GM21619 (cell line): ENCODE measurements around the gene QSER1.
"Not testable (repeated sequence)": the region's sequence is repeated elsewhere in the genome, so short reads cannot be mapped to it uniquely, and the experiment has no call there.

Source experiments
- ATAC-seq: cut with Tn5 transposase; IDR thresholded peaks from one replicate; pipeline ENCODE4 v1.9.1; 2021; ENCODE audit not compliant: unreplicated experiment

The QSER1 gene

DNA sequence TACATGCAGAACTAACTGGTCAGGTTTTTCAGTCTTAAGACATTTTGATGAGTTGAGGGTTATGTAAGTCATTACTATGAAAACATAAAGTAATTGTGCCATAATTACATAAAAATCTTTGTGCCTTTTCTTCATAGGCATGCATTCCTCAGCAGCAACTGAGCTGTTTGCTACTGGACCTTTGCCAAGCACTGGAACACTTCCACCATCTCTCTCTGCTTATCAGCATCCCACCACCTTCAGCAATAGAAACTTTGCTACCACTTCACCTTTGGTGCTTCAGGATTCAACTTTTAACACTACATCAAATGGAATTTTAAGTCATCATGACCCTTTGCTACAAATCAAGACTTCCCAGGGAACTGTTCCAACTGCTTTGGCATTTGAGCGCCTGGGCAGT is 39.0 kb downstream of the QSER1 start:
- no peak for ATAC-seq

DNA sequence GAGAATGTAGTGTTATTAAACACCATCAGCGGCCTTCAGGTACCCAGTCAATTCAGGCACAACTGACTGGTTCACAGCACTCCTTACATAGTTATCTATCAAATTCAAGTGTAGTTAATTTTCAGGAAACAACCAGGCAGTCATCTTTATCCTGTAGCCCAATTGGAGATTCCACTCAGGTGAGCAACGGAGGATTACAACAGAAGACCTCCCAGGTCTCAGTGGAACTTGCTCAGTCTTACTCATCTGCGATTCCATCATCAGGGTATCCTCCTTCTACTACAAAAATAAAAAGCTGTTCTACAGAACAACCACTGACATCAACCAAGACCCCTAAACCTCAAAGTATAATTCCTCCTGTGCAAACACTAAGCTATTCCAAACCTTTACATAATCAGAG is 39.6 kb downstream of the QSER1 start:
- ATAC-seq = no peak

DNA sequence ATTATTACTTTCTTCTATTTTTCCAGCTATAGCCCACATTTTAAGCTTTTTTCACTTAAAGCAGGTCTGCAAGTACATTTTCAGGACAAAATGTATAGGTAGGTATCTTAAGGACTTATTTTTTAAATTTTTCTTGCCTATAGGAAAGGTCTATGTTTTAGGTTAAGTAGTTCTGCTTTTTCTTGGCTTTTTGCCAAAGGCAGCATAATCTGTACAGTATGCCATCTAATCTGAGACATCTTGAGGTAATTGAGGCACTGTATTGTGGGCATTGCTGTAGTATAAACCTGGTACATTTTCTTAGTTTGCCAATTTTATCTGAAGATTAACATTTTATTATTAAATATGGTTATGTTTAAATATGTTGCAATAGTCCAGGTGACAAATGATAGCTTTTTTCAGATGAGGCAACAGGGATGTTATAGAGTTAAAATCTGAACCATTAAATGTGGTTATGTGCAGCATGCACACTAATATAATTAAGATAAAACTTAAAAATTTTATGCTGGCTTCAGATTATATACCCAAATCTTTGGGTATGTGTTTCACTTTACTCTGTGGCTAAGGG is 42.9 kb downstream of the QSER1 start:
- no peak for ATAC-seq

DNA sequence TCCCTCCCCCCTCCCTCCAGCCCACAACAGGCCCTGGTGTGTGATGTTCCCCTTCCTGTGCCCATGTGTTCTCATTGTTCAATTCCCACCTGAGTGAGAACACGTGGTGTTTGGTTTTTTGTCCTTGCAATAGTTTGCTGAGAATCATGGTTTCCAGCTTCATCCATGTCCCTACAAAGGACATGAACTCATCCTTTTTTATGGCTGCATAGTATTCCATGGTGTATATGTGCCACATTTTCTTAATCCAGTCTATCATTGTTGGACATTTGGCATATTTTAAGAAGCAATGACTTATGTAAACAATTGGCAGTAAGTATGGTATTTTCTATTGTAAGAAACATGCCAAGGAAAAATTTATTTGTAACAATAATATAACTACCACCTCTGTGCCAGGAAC is 43.6 kb downstream of the QSER1 start:
- ATAC-seq = not testable (repeated sequence)

DNA sequence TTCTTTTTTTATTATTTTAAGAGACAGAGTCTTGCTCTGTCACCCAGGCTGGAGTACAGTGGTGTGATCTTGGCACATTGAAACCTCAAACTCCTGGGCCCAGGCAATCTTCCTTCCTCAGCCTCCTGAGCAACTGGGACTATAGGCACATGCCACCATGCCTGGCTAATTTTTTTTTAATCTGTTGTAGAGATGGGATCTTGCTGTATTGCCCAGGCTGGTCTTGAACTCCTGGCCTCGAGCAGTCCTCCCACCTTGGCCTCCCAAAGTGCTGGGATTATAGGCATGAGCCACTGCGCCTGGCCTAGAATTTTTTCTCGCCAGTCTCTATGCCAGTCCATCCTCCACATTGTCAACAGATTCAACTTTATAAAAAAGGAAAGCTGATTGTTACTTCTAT is 44.7 kb downstream of the QSER1 start:
- not testable (repeated sequence) for ATAC-seq

DNA sequence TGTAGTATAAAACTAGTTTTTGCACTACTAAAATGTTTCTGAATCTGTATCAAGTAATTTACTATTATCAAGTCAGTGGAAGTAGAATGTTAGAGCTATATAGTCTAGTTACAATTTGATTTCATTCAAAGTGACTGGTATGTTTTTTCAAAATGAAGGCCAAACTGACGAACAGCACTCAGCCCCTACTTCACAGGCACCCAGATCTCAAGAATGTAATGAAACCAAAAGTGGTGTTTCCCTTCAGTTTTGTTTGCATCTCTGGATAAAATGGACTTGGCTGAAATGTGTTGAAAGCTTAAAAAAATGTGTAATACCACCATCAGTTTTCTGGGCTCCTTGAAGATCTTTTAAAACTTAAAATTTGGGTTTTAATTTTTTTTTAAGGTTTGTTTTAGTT is 46.4 kb downstream of the QSER1 start:
- ATAC-seq = peak; percentile 62

DNA sequence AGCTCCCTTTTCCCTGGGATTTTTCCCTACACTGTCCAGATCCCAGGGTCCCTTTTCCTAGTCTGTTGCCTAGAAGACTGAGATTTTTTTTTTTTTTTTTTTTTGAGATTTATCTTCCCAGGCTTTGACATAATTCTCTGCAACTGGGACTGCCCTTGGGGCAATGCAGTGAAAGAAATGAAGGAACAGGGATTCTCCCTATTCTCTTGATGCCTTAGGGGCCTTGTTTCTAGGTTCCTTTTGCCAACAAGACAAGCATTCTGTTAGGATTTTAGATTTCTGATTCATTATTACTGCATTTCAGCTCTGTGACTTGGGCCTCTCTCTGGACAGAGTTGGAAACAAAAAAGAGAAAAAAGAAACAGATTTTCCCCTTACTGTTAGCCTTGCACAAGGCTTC is 47.3 kb downstream of the QSER1 start:
- ATAC-seq = no peak

DNA sequence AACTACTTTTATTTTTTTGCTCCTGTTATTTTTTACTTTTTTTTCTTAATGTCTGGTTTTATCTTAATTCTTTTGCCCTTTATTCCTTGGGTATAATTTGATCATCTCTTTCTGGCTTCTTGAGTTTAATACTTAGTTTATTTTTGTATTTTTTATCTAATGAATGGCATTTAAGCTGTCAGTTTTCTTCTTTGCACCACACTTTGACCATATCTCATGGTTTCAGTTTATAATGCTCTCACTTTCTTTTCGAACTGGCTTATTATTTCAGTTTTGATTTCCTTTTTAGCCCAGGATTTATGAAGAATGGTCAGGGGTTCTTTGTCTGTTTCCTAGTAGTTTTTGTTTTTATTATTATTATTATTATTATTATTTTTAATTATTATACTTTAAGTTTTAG is 48.3 kb downstream of the QSER1 start:
- ATAC-seq = no peak

DNA sequence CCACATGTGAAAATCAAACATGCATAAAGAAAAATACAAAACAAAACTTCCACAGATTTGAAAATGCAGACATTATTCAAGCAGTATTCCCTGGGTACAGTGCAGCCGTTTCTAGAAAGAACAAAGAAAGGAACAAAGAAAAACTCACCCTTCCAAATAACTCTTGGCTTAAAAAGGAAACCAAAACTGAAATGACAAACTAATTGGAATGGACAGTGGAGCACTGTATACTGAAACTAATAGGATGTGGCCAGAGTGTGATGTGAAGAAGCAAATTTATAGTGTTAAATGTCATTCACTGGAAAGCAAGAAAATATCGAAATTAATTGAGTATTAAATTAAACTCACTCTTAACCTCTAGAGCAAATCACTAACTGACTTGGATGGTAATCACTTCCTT is 55.4 kb downstream of the QSER1 start:
- ATAC-seq = no peak

DNA sequence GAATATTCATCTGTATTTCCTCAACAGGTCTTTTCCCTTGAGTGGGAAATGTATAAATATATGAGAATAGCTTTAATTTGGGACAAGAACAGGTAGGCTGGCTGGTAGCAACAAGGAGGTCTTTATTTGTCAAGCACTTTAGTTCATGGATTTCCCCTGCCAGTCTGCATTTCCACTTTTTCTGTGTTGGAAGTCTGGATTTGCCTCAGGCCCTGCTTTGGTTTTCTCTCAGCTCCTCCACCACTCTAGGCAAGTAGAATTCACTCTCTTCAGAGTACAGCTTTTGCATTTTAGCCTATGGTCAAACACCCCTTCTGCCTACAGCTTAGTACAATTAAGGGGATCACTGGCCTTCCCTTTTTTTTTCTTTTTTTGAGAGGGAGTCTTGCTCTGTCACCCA is 57.1 kb downstream of the QSER1 start:
- no peak for ATAC-seq

DNA sequence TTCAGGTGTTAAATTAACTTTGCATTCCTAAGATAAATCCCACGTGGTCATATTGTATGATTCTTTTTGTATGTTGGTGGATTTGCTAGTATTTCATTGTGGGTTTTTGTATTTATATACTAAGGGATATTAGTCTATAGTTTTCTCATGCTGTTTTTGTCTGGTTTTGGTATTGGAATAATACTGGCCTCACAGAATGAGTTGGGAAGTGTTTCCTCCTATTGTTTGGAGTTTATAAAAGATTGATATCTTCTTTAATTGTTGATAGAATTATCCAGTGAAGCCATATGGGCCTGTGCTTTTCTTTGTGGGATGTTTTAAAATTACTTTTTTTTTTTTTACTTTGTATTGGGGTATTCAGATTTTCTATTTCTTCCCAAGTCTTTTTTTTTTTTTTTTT is 59.8 kb downstream of the QSER1 start:
- ATAC-seq = no peak

DNA sequence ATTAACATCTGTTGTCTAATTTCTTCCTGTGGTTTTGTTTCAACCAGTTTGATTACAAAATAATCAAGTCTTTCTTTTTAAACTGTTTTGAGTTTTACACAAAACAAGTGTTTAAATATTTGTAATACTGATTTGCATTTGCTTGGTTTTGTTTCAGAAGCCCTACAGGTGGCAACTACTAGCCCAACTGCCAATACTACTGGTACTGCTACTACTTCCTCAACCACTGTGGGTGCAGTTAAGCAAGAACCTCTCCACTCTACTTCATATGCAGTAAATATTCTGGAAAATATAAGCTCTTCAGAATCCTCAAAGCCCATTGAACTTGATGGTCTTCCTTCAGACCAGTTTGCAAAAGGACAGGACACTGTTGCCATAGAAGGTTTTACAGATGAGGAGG is 61.1 kb downstream of the QSER1 start:
- ATAC-seq = no peak

DNA sequence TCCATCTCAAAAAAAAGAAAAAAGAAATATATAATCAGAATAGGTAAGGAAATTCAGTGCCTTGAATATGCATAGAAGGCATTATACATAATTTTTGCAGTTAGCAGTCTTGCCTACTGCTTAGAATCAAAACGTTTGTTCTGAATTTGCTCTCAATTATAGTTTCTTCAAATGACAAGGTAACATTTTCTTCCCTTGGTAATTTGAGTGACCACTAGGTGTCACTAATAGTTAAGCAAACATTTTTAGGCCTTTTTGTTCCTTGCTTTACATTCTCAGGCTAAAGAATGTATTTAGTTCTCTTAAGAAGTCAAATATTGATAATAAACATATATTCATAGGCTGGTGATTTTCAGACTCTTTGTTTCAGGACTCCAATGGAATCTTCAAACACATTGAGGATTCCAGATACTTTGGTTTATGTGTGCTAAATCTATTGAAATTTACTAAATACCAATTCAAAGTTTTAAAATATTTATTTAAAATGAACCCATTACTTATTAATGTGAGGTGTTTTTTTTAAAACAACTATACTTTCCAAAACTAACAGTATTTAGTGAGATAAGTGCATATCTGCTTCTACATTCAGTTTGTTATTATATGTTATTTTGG is 68.0 kb downstream of the QSER1 start:
- ATAC-seq = no peak

DNA sequence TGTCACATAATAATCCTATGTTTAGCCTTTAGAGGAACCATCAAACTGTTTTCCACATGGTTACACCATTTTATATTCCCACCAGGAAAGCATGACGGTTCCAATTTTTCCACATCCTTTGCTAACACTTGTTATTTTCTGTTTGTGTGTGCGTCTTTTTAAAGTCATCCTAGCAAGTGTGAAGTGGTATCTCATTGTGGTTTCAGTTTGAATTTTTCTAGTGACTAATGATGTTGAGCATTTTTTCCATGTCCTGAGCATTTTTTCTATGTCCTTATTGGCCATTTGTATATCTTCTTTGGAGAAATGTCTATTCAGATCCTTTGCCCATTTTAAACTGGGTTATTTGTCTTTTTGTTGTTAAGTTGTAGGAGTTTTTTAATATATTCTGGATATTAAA is 69.4 kb downstream of the QSER1 start:
- ATAC-seq = no peak

DNA sequence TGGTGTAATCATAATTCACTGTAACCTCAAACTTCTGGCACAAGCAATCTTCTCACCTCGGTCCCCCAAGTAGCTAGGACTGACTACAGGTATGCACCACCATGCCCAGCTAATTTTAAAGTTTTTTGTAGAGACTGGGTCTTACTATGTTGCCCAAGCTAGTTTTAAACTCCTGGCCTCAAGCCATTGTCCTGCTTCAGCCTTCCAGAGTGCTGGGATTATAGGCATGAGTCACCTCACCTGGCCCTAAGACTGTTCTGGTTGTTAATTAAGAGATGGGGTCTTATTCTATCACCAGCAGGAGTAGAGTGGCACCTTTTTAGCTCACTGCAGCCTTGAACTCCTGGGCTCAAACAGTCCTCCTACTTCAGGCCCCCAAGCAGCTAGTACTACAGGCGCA is 71.1 kb downstream of the QSER1 start:
- ATAC-seq = no peak

DNA sequence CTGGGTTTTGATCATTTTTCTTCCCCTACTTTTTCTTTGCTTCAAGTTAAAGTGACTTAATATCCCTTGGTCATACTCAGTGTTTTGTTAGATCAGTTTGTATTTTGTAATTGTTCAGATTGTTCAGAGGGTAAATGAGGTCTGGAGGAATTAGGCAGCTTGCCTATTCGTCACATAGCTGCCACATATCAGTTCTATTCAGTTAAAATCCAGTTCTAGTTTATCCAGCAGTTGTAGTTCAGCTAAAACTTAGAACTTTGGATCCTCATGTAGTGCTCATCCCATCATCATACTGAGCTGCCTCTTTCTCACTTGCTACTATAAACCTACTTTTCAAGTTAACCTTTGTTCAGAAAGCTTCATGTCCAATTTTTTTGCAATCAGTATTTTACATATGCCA is 75.9 kb downstream of the QSER1 start:
- ATAC-seq = no peak

DNA sequence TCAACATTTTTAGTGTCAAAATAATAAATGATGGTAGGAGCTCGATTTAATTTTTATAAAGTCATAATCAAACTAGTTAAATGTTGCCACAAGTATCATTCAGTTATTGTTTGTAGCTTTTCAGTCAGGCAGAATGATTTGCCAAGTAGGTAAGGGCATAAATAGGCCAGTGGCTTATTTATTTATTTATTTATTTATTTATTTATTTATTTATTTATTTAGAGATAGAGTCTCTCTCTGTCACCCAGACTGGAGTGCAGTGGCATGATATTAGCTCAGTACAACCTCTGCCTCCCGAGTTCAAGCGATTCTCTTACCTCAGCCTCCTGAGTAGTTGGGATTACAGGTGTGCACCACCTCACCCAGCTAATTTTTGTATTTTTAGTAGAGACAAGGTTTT is 79.6 kb downstream of the QSER1 start:
- not testable (repeated sequence) for ATAC-seq

DNA sequence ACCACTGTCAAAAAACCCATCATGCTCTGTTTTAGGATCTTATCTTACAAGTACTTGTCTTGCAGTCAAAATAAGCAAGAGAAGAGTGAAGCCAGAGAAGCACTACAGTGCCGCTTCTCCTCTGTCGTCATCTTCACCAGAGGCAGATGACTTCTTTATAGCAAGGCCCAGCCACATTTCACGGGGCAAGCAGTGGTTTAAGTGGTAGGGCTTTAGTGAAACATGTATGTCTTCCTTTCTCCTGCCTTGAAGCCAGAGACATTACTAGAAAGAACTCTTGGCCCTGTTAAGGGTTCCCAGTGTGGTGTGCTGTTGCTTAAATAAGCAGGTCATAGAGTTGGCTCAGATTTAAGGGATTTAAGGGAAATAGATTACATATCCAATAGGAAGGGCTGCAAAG is 80.2 kb downstream of the QSER1 start:
- ATAC-seq = no peak

DNA sequence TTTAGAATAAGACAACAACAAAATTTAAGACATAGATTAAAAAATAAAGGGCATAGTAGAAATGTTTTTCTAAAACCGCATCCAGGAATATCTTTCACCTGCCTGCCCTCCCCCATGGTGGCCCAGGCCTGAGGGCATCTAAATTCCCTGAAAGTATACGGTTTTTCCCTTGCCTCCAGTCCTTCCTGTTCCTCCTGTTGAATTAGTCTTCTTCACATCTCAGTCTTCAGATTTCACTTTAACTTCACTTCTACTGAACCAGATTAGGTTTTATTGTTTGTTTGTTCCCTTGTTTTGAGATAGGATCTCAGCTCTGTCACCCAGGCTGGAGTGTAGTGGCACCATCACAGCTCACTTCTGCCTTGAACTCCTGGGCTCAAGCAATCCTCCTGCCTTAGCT is 90.0 kb downstream of the QSER1 start:
- ATAC-seq = no peak

DNA sequence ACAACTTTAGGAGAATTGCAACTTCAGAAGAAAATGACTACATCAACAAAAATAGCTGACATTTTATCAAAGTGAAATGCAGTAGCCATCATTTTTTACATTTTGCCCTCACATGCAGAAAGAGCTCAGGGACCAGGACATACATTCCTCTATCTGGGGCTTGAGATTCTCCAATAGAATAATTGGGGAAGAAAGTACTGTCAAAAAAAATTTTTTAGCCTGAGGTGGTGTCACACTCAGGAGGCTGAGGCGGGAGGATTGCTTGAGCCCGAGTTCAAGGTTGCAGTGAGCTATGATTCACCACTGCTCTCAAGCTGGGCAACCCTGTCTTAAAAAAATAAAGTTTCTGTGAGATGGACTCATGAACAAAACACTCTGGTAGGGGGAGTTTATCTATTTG is 90.9 kb downstream of the QSER1 start:
- ATAC-seq = no peak

DNA sequence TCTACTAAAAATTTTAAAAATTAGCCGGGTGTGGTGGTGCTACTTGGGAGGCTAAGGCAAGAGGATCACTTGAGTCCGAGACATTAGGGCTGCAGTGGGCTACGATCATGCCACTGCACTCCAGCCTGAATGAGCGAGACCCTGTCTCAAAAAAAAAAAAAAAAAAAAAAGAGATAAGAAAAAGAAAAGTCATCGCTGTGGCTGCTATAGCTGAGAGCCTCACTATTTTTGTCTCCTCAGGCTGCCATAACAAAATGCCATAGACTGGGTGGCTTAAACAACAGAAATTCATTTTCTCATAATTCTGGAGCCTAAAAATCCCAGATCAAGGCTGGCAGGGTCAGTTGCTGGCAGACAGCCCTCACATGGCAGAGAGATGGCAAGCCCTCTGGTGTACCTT is 93.0 kb downstream of the QSER1 start:
- ATAC-seq = no peak

DNA sequence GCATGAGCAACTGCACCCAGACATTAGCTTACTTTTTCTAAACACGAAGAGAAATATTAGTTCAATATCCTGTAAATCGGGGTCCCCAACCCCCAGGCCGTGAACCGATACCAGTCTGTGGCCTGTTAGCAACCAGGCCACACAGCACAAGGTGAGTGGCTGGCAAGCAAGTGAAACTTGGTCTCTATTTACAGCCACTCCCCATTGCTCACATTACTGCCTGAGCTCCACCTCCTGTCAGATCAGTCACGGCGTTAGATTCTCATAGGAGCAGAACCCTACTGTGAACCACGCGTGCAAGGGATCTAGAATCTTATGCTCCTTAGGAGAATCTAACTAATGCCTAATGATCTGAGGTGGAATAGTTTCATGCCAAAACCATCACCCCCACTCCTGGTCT is 95.2 kb downstream of the QSER1 start:
- no peak for ATAC-seq

DNA sequence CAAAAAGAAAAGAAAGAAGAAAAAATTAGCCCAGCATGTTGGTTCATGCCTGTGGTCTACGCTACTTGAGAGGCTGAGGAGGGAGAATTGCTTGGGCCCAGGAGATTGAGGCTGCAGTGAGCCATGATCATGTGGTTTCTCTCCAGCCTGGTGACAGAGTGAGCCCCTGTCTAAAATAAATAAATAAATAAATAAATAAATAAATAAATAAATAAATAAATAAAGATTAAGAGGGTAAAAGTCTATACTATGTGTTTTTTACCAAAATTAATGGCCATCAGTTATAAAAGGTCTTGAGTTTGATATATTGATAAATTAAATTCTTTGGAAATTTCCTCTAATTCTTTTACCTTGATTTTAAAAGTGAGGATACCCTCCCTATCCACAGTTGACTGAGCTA is 97.9 kb downstream of the QSER1 start:
- no peak for ATAC-seq
